Activated CD8-positive, alpha-beta T cell treated with anti-CD3 and anti-CD28 coated beads for 36 hours (primary cell): ENCODE results near the gene WDR4. TPM values are rescaled to one million over a fixed set of nuclear protein-coding genes. Genes with fewer than 3 reads are reported as not detected.
"Not testable (repeated sequence)": the region's sequence is repeated elsewhere in the genome, so short reads cannot be mapped to it uniquely, and the experiment has no call there.

Experiments
- ATAC-seq: fragments of 200-7000 bp; cut with Tn5 transposase; one replicate; pipeline ENCODE4 v1.10.0; 2021; ENCODE audit warnings: mild to moderate bottlenecking, moderate library complexity
- CTCF ChIA-PET: fragments of 350-600 bp; sonication (Branson Sonifier 250); formaldehyde crosslinking; loops from one replicate; lab custom pipeline; 2021; ENCODE audit warnings: antibody characterized with exemption; lab: Charles Lee
- POLR2A ChIA-PET: fragments of 350-600 bp; sonication (Branson Sonifier 250); formaldehyde crosslinking; loops from one replicate; lab custom pipeline; 2021; ENCODE audit warnings: antibody characterized with exemption; lab: Charles Lee
- DNase-seq: peaks from one replicate; pipeline ENCODE4 v3.0.0-alpha.2; 2020
- H3K27ac Mint-ChIP-seq: one replicate; pipeline ENCODE4 v1.8.0; 2021; ENCODE audit warnings: mild to moderate bottlenecking, mixed read lengths
- H3K27me3 Mint-ChIP-seq: one replicate; pipeline ENCODE4 v1.8.0; 2021; ENCODE audit warnings: mixed read lengths
- H3K36me3 Mint-ChIP-seq: one replicate; pipeline ENCODE4 v1.8.0; 2021; ENCODE audit warnings: low read depth, mixed read lengths
- H3K4me1 Mint-ChIP-seq: one replicate; pipeline ENCODE4 v1.8.0; 2021; ENCODE audit warnings: low read depth, mixed read lengths
- H3K4me3 Mint-ChIP-seq: one replicate; pipeline ENCODE4 v1.8.0; 2021; ENCODE audit warnings: mild to moderate bottlenecking, moderate library complexity, mixed read lengths
- H3K9me3 Mint-ChIP-seq: one replicate; pipeline ENCODE4 v1.8.0; 2021; ENCODE audit warnings: mixed read lengths
- CTCF ChIP-seq: fragments of 200-600 bp; IDR thresholded peaks from one replicate; pipeline ENCODE4 v1.8.0; 2022; ENCODE audit warnings: antibody characterized with exemption, mild to moderate bottlenecking
- intact Hi-C: fragments of 100-400 bp; cut with micrococcal nuclease; formaldehyde crosslinking; loops from one replicate; pipeline ENCODE4 v1.10.0; 2022
- total RNA-seq, 2 experiments: library from RNA; stranded (reverse); gene quantifications; one replicate each; pipeline ENCODE4 v1.2.3, GENCODE V29; 2021

Gene WDR4
- total RNA-seq, 2 experiments from 2014 or later: 49.8 to 53.5 TPM

GRCh38 chr21:42845296-42845965, 33.9 kb downstream of the WDR4 start:
- no peak for DNase-seq
- ChIA-PET POLR2A (interaction anchor here (1.1 kb wide), 1 partner anchor 9 kb away, joined by 3 read pairs; no protein-coding TSS in a partner anchor), CTCF (no interaction called here)
- no peak for TF ChIP-seq CTCF
- Mint-ChIP-seq H3K4me1 (peaks cover 9% of the 10 kb centered on the region), H3K9me3 (no peaks in the 10 kb centered on the region), H3K27ac (no peak overlapping the region), H3K27me3 (no peaks in the 10 kb centered on the region), H3K4me3 (no peak overlapping the region), H3K36me3 (peaks cover 61% of the 10 kb centered on the region)
- intact Hi-C loops: no loop called here
- ATAC-seq: no peak

- DNase-seq (no peak), ATAC-seq (no peak)
- CTCF ChIA-PET: no interaction called here
- peaks cover 53% of the 10 kb centered on the region for H3K36me3 Mint-ChIP-seq
- H3K27ac Mint-ChIP-seq: no peak overlapping the region
- H3K9me3 Mint-ChIP-seq: no peaks in the 10 kb centered on the region
- H3K27me3 Mint-ChIP-seq: no peaks in the 10 kb centered on the region
- no peak for TF ChIP-seq CTCF
- H3K4me3 Mint-ChIP-seq: no peak overlapping the region
- POLR2A ChIA-PET: interaction anchor here (1.0 to 1.4 kb wide), 3 partner anchors 8 to 19 kb away, joined by 3 to 5 read pairs (median 3); no protein-coding TSS in a partner anchor
- intact Hi-C loops: no loop called here
- peaks cover 8% of the 10 kb centered on the region for H3K4me1 Mint-ChIP-seq
These were observed 34.8 kb downstream of the WDR4 start for GRCh38 chr21:42844411-42845113.

GRCh38 chr21:42843056-42843455, 36.3 kb downstream of the WDR4 start:
- Mint-ChIP-seq H3K36me3 (peaks cover 45% of the 10 kb centered on the region), H3K9me3 (no peaks in the 10 kb centered on the region), H3K27ac (no peak overlapping the region), H3K4me3 (no peak overlapping the region), H3K4me1 (peaks cover 2% of the 10 kb centered on the region), H3K27me3 (no peaks in the 10 kb centered on the region)
- ATAC-seq (no peak), DNase-seq (no peak)
- ChIA-PET CTCF (no interaction called here), POLR2A (interaction anchor here (1.1 kb wide), 1 partner anchor 10 kb away, joined by 3 read pairs; no protein-coding TSS in a partner anchor)
- TF ChIP-seq CTCF: no peak
- intact Hi-C loops: no loop called here

GRCh38 chr21:42841916-42842655, 37.3 kb downstream of the WDR4 start:
- H3K27me3 Mint-ChIP-seq, H3K4me3 Mint-ChIP-seq, H3K27ac Mint-ChIP-seq, ATAC-seq, intact Hi-C loops, H3K9me3 Mint-ChIP-seq, DNase-seq, H3K4me1 Mint-ChIP-seq: not testable (repeated sequence)
- POLR2A ChIA-PET: interaction anchor here (1.1 kb wide), 2 partner anchors 9 kb away, joined by 3 read pairs; no protein-coding TSS in a partner anchor
- peaks cover 38% of the 10 kb centered on the region for H3K36me3 Mint-ChIP-seq
- CTCF ChIA-PET: interaction anchor here (1.0 kb wide), 1 partner anchor 81 kb away, joined by 3 read pairs; no protein-coding TSS in a partner anchor

- no peak for DNase-seq
- ChIA-PET POLR2A (interaction anchor here (1.1 kb wide), 1 partner anchor 8 kb away, joined by 3 read pairs; no protein-coding TSS in a partner anchor), CTCF (interaction anchor here (1.0 kb wide), 1 partner anchor 82 kb away, joined by 3 read pairs; no protein-coding TSS in a partner anchor)
- TF ChIP-seq CTCF: no peak
- peaks cover 35% of the 10 kb centered on the region for H3K36me3 Mint-ChIP-seq
- H3K27me3 Mint-ChIP-seq: no peaks in the 10 kb centered on the region
- ATAC-seq: no peak
- intact Hi-C loops: no loop called here
- H3K9me3 Mint-ChIP-seq: no peaks in the 10 kb centered on the region
- no peak overlapping the region for H3K4me3 Mint-ChIP-seq
- no peak overlapping the region for H3K27ac Mint-ChIP-seq
- H3K4me1 Mint-ChIP-seq: peaks cover 2% of the 10 kb centered on the region
These were observed 38.0 kb downstream of the WDR4 start for GRCh38 chr21:42841156-42841915.
